HFF-Myc (cell line): ENCODE measurements around the gene SLC25A17.
"Not testable (repeated sequence)": the region's sequence is repeated elsewhere in the genome, so short reads cannot be mapped to it uniquely, and the experiment has no call there.

Experiments
- DNase-seq: peaks from one replicate; pipeline ENCODE4 v3.0.0-alpha.2; 2011; ENCODE audit warnings: low read depth; ENCODE audit errors: extremely low read depth
- H3K4me3 ChIP-seq: replicated peaks from 2 replicates; pipeline ENCODE4 v1.5.1; 2011; ENCODE audit warnings: low read depth, mild to moderate bottlenecking, control low read depth, low read length
- CTCF ChIP-seq: IDR thresholded peaks from 2 replicates; pipeline ENCODE4 v1.5.1; 2012; ENCODE audit warnings: mild to moderate bottlenecking, low read depth, low read length, control low read depth; ENCODE audit errors: missing control alignments

SLC25A17 gene

GRCh38 chr22:40759294-40759840, 59.8 kb downstream of the SLC25A17 start:
- no peak for TF ChIP-seq CTCF
- no peak overlapping the region for H3K4me3 ChIP-seq
- no peak for DNase-seq

GRCh38 chr22:40758851-40759250, 60.3 kb downstream of the SLC25A17 start:
- not testable (repeated sequence) for H3K4me3 ChIP-seq

GRCh38 chr22:40758390-40758789, 60.8 kb downstream of the SLC25A17 start:
- H3K4me3 ChIP-seq, result no peak overlapping the region
- no peak for DNase-seq
- no peak for TF ChIP-seq CTCF

More at GRCh38 chr22:40758851-40759250, 60.3 kb downstream of the SLC25A17 start:
- DNase-seq, result not testable (repeated sequence)

- H3K4me3 ChIP-seq, result no peak overlapping the region
- TF ChIP-seq CTCF, result no peak
- no peak for DNase-seq
Observed at GRCh38 chr22:40757071-40757470, 62.1 kb downstream of the SLC25A17 start.

- no peak overlapping the region for H3K4me3 ChIP-seq
- TF ChIP-seq CTCF, result no peak
- DNase-seq, result no peak
Observed at GRCh38 chr22:40753114-40753513, 66.0 kb downstream of the SLC25A17 start.

GRCh38 chr22:40751250-40751649, 67.9 kb downstream of the SLC25A17 start:
- DNase-seq, result no peak
- H3K4me3 ChIP-seq, result no peak overlapping the region
- no peak for TF ChIP-seq CTCF

- no peak for DNase-seq
- TF ChIP-seq CTCF, result no peak
- no peak overlapping the region for H3K4me3 ChIP-seq
Observed at GRCh38 chr22:40749829-40750228, 69.3 kb downstream of the SLC25A17 start.
